SK-N-MC (cell line): ENCODE measurements around the gene HOXB4.

Source experiments
- DNase-seq: peaks from one replicate; pipeline ENCODE4 v3.0.0-alpha.2; 2011; ENCODE audit warnings: low read depth, low spot score
- H3K27ac ChIP-seq: fragments of 200-600 bp; sonication (generic); 2 replicates; pipeline ENCODE4 v1.5.1; 2016; ENCODE audit warnings: mixed run types
- H3K36me3 ChIP-seq: fragments of 200-600 bp; sonication (generic); 2 replicates; pipeline ENCODE4 v1.6.1; 2017; ENCODE audit warnings: antibody characterized with exemption, low read length, mixed read lengths; ENCODE audit not compliant: insufficient read depth
- H3K4me3 ChIP-seq: fragments of 200-600 bp; sonication (generic); 2 replicates; pipeline ENCODE4 v1.5.1; 2016
- H3K9ac ChIP-seq: fragments of 200-600 bp; sonication (generic); 2 replicates; pipeline ENCODE4 v1.8.0; 2017; ENCODE audit warnings: mixed run types, mixed read lengths; ENCODE audit not compliant: insufficient read length
- H3K9me3 ChIP-seq: fragments of 200-600 bp; sonication (generic); 2 replicates; pipeline ENCODE4 v1.6.1; 2017; ENCODE audit warnings: low read depth, mild to moderate bottlenecking, antibody characterized with exemption, low read length, moderate library complexity, mixed read lengths
- EZH2 ChIP-seq: fragments of 200-600 bp; sonication (generic); IDR thresholded peaks from one replicate; pipeline ENCODE4 v1.6.1; 2017; ENCODE audit warnings: antibody characterized with exemption
- FOXP2 ChIP-seq: optimal IDR thresholded peaks from 2 replicates; pipeline ENCODE3; 2011; ENCODE audit warnings: mild to moderate bottlenecking, moderate library complexity; ENCODE audit not compliant: insufficient read depth; ENCODE audit errors: extremely low read length, control extremely low read depth
- POLR2AphosphoS5 ChIP-seq: IDR thresholded peaks from 2 replicates; pipeline ENCODE4 v1.6.1; 2012; ENCODE audit warnings: mild to moderate bottlenecking, low read depth, low read length, borderline replicate concordance

HOXB4 gene

GRCh38 chr17:48559840-48560817 is 18.0 kb downstream of the HOXB4 start:
- no peak overlapping the region for H3K27ac ChIP-seq
- H3K9ac ChIP-seq: no peak overlapping the region
- no peak for TF ChIP-seq EZH2
- no peak for TF ChIP-seq FOXP2
- no peak for TF ChIP-seq POLR2AphosphoS5

GRCh38 chr17:48559122-48559839 is 18.9 kb downstream of the HOXB4 start:
- Histone ChIP-seq H3K9me3 (no peaks in the 10 kb centered on the region), H3K4me3 (no peak overlapping the region), H3K36me3 (no peaks in the 10 kb centered on the region), H3K9ac (no peak overlapping the region), H3K27ac (no peak overlapping the region)
- TF ChIP-seq FOXP2: no peak
- no peak for TF ChIP-seq POLR2AphosphoS5
- TF ChIP-seq EZH2: no peak
- no peak for DNase-seq

More at GRCh38 chr17:48559840-48560817, 18.0 kb downstream of the HOXB4 start:
- Histone ChIP-seq H3K9me3 (no peaks in the 10 kb centered on the region), H3K4me3 (no peak overlapping the region), H3K36me3 (no peaks in the 10 kb centered on the region)
- no peak for DNase-seq

GRCh38 chr17:48558831-48559121 is 19.4 kb downstream of the HOXB4 start:
- H3K36me3 ChIP-seq: no peaks in the 10 kb centered on the region
- H3K4me3 ChIP-seq: no peak overlapping the region
- no peak overlapping the region for H3K9ac ChIP-seq
- no peak overlapping the region for H3K27ac ChIP-seq
- no peak for DNase-seq
- H3K9me3 ChIP-seq: no peaks in the 10 kb centered on the region
- TF ChIP-seq POLR2AphosphoS5 (no peak), EZH2 (no peak), FOXP2 (no peak)

- Histone ChIP-seq H3K36me3 (no peaks in the 10 kb centered on the region), H3K9me3 (no peaks in the 10 kb centered on the region), H3K27ac (no peak overlapping the region), H3K4me3 (no peak overlapping the region), H3K9ac (no peak overlapping the region)
- TF ChIP-seq EZH2 (no peak), POLR2AphosphoS5 (no peak), FOXP2 (no peak)
- DNase-seq: no peak
Observed at GRCh38 chr17:48558057-48558830, 19.9 kb downstream of the HOXB4 start.

GRCh38 chr17:48556576-48557401 is 21.4 kb downstream of the HOXB4 start:
- Histone ChIP-seq H3K9me3 (no peaks in the 10 kb centered on the region), H3K27ac (peak overlapping the region; percentile 53; the same call in 1 of the 2 replicates), H3K36me3 (peaks cover 3% of the 10 kb centered on the region; the same call in 1 of the 2 replicates), H3K9ac (no peak overlapping the region), H3K4me3 (peak overlapping the region; percentile 12; the same call in 1 of the 2 replicates)
- TF ChIP-seq FOXP2: no peak
- no peak for TF ChIP-seq EZH2
- no peak for TF ChIP-seq POLR2AphosphoS5
- no peak for DNase-seq

GRCh38 chr17:48556229-48556575 is 21.9 kb downstream of the HOXB4 start:
- TF ChIP-seq FOXP2 (no peak), POLR2AphosphoS5 (no peak), EZH2 (no peak)
- Histone ChIP-seq H3K4me3 (no peak overlapping the region), H3K36me3 (peaks cover 6% of the 10 kb centered on the region; the same call in 1 of the 2 replicates), H3K27ac (peak overlapping the region; percentile 53; the same call in 1 of the 2 replicates), H3K9ac (no peak overlapping the region), H3K9me3 (no peaks in the 10 kb centered on the region)
- DNase-seq: no peak
